Stimulated activated CD4-positive, alpha-beta T cell treated with anti-CD3 and anti-CD28 coated beads, TNF-alpha, amount 100 ng/mL, for 4 hours (primary cell): ENCODE results near the gene NPFF.
"Not testable (repeated sequence)": the region's sequence is repeated elsewhere in the genome, so short reads cannot be mapped to it uniquely, and the experiment has no call there.

Experiments
- DNase-seq, 3 experiments: peaks; one replicate each; pipeline ENCODE4 v3.0.0-alpha.2; 2020; ENCODE audit warnings: low read depth in 3 of 3

Gene NPFF, protein sequence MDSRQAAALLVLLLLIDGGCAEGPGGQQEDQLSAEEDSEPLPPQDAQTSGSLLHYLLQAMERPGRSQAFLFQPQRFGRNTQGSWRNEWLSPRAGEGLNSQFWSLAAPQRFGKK

DNA sequence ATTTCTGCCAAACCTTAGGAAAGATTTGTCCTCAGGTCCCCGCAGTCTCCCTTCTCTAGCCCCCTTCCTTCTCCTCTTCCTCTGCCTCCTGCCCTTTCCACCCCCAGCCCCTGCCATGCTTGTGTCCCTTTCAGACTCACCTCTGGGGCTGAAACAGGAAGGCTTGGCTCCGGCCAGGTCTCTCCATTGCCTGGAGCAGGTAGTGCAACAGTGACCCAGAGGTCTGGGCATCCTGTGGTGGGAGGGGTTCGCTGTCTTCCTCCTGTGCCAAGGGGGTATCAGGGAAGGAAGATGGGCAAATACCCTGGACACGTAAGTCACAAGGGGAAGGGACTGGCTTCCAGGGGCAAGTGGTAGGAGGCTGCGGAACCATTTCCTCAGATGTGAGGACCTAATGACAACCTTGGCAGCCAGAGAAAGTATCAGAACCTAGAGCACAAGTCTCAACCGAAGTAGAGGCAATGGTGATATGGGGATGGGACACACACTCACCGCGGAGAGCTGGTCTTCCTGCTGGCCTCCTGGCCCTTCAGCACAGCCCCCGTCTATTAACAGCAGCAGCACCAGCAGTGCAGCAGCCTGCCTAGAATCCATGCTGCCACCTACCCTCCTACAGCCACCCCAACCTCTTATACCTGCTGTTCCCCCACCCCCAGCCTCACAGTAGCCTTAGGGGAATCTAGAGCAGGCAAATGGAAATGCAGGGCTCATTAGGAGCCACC lies at the start of gene NPFF:
Gene NPFF, minus strand, starts transcription at position 604 of the 722 bp plus-strand sequence. Its CDS starts 10 bp downstream, at position 594.
- no peak for DNase-seq

DNA sequence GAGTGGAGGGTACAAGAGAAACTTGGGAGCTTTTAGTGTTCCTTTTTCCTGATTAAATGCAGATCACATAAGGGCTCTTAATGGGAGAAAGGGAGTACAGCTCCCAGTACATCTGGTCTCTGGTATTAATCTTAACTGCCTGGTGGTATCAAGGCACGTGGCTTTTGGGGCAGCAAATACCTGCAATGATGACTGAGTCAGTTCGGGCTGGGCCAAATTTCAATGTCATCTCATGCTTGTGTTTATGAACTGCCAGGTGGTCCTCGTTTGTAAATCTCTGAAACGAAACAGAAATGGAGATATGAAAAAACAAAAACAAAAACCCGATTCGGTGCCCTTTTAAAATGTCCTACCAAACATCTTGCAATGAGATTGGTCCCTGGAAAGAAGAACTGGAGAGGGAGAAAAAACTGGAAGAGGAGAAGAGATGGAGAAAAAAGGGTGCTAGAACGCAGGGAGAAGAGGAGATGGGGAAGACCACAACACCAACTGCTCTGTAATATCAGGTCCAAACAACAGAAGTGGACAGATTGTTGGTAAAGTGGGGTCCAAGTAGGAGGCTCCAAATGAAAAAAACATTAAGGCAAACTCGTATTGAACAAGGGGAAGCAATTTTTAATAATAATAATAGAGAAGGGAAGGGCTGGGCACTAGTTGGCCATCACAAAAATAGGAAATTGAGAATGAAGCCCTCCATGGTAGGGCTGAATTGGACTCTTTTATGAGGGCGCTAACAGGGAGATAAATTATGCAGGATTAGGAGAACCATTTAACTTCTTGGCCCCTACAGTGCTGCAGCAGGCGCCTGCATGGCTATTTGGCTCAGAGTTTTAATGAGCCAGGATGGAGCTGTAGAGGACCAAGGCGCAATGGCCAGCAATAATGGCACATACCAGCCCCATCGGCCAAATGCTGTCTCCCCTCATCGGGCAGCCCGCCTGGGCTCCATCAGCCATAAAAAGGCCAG lies 45.4 kb upstream of the NPFF start:
- no peak for DNase-seq

DNA sequence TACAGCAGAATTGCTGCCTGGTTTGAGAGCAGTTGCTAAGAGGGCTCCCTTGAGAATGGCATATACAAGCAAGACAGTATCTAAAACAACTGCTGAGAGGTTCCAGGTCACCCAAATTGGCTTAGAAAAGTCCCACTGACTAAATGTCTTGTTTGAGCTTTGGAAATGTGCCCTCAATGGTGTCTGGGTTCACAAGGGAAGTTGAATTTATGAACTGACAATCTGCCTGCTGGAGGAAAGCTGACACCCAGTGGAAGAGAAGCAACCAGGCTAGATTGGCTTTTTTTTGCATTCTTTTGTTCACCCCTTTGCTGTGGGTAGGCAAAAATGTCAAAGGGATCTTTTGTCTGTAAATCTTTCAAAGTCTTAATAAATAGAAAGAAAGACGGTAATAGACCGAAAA lies 44.6 kb upstream of the NPFF start:
- no peak for DNase-seq

DNA sequence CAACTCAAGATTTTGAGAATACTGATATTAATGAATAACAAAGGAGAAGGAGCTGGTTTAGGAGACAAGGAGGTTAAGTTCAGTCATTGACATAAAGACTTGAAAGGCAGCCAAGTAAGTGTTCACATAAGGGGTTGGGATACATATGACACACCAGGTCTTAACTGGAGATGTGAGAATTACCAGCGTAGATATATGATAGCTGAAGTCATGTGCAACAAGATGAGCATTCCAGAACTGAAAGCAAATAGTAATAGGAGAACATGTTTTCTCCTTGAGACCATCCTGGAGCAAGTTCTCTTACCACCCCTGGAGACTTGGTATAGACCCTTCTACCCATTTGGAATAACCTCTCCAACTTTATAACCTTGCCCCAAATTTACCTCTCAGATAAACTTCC lies 43.3 kb upstream of the NPFF start:
- DNase-seq: no peak

DNA sequence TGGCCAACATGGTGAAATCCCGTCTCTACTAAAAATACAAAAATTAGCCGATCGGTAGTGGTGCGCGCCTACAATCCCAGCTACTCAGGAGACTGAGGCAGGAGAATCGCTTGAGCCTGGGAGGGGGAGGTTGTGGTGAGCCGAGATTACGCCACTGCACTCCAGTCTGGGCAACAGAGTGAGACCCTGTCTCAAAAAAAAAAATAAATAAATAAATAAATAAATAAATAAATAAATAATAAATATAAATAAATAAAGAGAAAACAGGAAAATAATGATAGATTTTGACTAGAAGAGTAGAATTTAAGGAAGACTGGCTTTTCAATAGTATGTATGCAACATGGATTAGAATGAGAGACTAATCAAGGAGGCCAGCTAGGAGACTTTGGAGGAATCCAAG lies 42.8 kb upstream of the NPFF start:
- DNase-seq: not testable (repeated sequence)

DNA sequence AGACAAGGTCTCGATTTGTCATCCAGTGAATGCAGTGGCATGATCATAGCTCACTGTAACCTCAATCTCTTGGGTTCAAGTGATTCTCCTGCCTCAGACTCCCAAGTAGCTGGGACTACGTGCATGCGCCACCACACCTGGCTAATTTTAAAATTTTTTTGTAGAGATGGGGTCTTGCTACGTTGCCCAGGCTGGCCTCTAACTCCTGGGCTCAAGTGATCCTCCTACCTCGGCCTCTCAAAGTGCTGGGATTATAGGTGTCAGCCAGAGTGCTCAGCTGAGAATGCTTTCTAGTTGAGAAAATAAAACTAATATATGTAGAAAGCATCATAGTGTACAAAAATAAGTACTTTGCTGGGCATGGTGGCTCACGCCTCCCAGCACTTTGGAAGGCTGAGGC lies 41.1 kb upstream of the NPFF start:
- not testable (repeated sequence) for DNase-seq

DNA sequence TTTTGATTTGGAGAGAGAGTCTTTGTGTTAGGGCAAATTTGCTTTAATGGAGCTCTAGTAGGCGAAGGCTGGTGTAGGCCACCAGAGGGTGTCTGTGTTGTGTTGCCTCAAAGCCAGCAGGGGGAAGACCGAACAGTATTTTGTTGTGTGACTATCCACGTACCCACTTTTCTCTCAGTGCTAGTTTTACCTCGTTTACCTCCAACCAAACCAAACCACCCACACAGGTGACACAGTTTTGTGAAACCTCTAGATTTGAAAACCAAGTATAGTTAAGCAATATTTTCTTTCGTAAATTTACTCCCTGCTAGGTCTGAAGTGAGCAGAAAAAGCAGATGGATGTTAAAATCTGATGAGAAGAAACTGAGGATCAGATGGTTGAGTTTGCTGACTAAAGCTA lies 36.3 kb upstream of the NPFF start:
- peak in 2 of 3 experiments; percentile 10 to 13 for DNase-seq

DNA sequence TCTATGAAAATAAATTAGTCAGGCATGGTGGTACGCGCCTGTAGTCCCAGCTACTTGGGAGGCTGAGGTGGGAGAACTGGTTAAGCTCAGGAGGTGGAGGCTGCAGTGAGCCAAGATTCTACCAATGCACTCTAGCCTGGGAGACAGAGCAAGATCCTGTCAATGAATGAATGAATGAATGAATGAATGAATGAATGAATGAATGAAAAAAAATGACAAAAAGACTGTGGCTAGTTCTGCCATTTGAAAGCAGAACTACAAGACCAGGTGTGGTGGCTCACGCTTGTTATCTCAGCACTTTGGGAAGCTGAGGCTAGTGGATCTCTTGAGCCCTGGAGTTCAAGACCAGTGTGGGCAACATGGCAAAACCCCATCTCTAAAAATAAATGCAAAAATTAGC lies 32.2 kb upstream of the NPFF start:
- DNase-seq: no peak

DNA sequence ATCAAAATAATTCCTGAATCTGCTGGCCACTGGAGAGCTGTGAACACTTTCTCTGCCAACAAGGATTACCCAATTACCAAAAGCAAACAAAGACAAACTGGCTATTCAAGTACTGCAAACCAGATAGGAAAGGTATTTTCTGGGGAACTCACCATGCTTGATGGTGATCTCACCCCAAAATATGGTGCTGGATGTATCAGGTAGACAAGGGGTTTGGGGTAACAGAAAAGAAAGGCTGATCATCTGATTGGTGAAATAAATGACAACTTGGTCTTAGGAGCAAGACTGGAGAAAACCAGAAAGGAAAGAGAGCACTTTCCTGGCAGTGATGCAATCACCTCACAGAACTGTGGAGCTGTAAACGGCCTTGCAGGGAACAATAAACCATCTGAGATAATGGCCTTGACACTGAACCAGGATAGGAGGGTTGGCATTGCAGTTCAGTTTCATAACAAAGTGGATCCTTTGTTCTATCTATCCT lies 31.0 kb upstream of the NPFF start:
- no peak for DNase-seq

DNA sequence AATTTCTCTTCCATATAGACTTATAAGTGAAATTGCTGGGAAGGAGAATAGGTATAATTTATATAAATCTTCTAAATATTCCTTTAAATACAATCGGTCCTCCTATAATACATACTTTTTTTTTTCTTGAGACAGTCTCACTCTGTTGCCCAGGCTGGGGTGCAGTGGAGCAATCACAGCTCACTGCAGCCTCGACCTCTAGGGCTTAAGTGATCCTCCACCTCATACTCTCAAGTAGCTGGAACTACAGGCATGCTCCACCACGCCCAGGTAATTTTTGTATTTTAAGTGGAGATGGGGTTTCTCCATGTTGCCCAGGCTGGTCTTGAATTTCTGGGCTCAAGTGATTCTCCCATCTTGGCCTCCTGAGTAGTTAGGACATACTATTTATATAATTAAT lies 29.7 kb upstream of the NPFF start:
- no peak for DNase-seq

DNA sequence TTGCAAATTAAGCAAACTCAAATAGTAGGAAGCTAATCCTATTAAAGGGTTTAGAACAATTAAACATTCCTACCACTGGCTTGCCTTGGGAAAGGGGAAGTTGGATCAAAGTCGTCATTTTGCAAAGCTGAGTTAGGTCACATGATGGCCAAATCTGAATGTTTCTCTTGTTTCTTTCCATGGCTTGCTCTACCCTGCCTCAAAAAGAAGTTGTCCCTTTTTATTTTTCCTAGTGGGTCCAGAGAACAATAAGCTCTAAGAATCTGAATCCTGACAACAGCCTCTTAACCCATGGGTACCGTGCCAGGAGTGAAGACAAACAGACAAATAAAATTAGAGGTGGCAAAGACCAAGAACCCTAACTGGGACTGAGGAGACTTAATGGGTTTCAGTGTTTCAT lies 26.2 kb upstream of the NPFF start:
- no peak for DNase-seq

DNA sequence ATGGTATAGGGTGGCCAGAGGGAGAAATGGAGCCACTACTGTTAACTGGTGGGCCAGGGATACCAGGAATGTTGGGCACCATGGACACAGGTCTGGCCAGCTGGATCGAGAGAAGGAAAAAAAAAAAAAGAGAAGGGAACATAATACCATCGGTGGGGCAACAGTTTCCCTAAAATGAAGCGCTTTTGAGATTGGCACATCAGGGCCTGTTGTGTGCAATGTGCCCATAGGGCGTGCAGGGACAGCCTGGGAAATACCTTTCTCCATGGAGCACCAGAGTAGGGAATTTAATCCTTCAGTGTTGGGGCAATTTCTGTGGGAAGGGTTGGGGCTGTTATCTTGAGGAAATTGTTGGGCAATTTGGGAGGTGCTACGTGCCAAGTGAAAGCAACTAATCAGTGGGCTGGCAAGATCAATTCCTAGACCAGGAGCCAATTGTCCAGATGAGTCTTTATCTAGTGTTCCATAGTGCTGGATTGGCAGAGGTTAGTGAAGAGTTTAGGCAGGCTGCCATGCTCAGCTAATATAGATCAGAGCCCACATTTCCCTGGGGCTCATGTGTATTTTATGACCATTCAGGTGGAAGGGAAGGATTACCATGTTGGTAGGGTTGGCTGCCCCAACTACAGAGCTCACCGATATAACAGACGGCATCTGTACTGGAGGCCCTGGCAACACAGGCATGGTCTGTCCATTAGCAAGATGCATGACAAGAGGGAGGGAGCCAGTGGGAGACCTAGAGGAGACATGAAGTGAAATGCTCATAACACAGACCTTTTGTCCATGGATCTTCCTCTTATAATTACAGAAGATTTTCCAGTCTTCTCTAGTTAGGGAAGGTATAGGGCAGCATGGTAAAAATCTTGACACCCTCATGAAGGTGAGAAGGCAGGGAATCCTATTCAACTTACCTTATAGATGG lies 25.5 kb upstream of the NPFF start:
- DNase-seq: no peak

DNA sequence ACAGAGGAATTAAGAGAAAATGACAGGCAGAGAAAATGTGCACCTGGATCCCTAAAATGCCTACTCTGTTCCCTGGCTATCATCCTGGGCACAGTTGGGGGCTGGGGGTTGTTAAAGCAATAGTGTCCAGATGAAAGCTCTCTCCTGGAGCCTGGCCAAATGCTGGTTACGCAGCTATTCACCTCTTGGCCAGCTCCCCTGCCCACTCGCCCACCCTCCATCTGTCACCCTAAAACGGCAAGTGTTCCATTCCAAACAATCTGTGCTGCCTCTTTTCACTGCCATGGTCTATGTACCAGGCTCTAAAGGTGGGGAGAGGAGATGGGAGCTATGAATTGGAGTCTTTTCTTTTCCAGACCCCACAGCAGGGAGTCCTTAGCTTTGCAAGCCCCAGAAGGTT lies 24.7 kb upstream of the NPFF start:
- no peak for DNase-seq

DNA sequence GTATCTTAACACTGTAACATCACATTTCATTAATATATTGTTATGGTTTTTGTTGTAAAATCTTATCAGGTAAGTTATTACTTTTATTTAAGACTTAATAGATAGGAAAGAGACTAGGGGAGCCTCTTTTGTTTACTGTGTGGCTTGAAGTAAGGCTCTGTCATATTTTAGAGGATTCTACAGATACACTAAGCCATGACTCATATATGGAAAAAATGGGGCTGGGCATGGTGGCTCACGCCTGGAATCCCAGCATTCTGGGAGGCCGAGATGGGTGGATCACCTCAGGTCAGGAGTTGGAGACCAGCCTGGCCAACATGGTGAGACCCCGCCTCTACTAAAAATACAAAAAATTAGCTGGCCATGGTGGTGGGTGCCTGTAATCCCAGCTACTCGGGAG lies 23.6 kb upstream of the NPFF start:
- no peak for DNase-seq

DNA sequence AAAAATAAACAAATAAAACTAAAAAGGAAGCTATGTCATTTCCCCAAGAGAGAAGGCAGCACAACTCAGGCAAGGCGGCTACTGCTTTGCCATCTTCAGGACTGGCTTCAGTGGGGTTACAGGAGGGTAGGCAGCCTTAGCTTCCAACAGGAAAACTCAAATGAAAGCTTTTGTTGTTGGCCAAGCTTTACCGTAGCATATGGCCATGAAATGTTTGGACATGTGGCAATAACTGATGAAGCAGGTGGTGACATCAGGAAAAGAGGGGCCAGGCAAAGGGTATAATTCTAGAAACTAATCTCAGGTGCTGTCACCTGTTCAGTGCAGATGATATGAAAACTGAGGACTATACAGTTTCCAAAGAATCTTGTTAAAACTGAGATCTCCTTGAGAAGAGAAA lies 22.8 kb upstream of the NPFF start:
- no peak for DNase-seq

DNA sequence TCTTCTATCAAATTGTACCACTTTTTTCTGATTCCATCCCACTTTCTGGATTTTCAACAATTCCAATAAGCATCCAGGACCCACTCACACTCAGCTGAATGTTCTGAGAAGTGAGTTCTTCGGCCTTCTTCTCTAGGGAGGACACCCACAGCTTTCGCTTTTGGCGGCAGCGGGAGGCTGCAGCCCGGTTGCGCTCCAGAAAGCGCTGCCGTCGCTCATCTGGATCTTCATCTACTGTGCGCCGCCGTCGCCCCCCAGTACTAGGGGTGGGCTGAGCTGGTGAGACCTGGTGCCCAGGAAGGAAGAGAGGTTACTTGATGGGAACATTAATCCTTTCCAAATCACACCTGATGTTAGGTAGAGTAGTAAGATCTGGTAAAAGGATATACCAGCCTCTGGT lies 17.2 kb upstream of the NPFF start:
- no peak for DNase-seq

DNA sequence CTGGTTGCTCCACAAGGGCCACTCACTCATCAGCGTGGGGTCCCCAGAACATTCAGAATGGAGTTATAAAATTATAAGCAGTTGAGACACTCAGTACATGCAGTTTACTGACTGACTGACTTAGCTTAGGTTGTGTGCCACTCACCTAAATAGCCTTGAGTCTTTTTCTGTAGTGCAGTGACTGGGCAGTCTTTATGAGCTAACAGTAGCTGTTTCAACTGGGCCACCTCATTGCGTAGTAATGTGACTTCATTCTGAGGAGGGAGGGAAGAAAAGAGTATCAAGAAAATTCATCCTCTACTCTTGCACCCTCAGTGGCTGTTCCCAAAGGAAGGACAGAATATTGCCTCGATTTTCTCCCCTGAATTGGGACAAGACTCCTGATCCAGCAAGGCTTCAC lies 15.8 kb upstream of the NPFF start:
- no peak for DNase-seq

DNA sequence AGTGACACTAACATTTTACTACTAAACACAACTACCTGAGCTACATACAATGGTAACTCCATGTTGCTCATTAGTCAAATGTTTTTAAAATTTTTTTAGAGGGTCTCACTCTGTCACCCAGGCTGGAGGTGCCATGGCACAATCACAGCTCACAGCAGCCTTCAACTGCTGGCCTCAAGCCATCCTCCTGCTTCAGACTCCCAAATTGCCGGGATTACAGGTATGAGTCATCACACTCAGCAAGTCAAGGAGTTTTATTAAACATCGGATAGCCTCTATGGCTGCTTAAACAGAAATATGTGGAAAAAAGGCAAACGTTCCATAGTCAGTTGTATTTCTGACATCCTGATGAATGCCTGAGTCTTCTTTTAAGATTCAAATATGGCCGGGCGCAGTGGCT lies 11.1 kb upstream of the NPFF start:
- no peak for DNase-seq

DNA sequence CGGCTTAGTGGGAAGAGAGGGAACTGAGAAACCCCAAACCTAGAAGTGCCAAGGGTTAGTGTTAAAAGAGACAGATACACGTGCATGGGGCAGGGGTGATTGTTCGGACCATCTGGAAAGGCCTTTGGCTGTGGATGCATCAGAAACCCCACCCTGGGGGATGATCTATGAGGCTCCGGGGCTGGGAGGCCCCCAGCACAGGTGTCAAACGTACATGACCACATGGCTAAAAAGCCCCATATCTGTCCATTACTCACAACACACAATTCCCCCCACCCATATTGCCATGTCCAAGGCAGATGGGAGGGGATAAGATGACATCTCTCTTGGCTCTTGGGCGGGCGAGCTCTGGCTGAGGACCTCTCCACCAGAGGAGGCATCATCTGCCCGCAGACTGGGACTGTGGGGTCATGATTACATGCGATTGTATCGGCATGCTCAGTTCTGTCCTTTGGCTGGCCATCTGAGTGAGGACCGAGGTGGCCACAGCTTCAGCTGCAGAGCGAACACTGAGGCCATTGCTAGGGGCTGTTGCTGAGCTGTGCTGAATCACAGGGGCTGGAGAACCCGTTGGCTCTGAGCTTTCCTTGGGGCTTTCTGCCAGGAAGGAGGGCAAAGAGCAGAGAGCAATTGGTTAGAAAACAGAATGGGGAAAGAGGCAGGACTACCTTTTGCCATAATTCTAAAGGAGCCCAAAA lies 9.6 kb upstream of the NPFF start:
- no peak for DNase-seq

DNA sequence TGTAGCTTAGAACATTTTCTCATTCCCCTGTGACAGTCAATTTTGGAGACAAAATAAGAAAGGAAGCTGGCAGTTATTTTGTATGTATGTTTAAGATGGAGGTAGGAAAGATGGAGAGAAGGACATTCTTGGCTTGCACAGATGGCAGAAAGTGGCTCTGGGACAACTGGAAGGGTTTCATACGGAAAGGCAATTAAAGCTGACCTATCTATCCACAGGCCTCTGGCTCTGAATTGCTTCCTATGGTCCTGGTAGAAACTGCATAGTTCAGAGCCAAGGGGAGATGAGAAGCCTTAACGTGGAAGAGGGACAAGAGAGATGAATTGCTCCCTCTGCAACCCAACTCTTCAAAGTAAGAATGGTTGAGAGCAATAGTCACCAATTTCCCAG lies 8.0 kb upstream of the NPFF start:
- DNase-seq: no peak
